ENCODE results near the gene PNMA6A.

DNA sequence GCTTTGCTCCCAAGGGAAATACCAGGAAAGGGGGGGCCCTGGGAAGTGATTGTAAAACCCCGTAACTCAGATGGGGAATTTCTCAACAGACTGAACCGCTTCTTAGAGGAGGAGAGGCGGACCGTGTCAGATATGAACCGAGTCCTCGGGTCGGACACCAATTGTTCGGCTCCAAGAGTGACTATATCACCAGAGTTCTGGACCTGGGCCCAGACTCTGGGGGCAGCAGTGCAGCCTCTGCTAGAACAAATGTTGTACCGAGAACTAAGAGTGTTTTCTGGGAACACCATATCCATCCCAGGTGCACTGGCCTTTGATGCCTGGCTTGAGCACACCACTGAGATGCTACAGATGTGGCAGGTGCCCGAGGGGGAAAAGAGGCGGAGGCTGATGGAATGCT lies 15.0 kb upstream of the PNMA6A start:
- no peak for TF ChIP-seq GATA2 (IDR thresholded peaks at IDR 0.05; ENCODE audit: low read depth, low read length)
- TF ChIP-seq GATA3 (IDR thresholded peaks at IDR 0.05; ENCODE audit: low read depth, low read length) = no peak
